Measurements from ENCODE around the gene ZNF215. TPM values are rescaled to one million over a fixed set of nuclear protein-coding genes. Genes with fewer than 3 reads are reported as not detected.

Gene ZNF215
- total and polyA plus RNA-seq, 2 of the 4 experiments (the other 2 are of a cell fraction), result 3.4 to 7.7 TPM

DNA sequence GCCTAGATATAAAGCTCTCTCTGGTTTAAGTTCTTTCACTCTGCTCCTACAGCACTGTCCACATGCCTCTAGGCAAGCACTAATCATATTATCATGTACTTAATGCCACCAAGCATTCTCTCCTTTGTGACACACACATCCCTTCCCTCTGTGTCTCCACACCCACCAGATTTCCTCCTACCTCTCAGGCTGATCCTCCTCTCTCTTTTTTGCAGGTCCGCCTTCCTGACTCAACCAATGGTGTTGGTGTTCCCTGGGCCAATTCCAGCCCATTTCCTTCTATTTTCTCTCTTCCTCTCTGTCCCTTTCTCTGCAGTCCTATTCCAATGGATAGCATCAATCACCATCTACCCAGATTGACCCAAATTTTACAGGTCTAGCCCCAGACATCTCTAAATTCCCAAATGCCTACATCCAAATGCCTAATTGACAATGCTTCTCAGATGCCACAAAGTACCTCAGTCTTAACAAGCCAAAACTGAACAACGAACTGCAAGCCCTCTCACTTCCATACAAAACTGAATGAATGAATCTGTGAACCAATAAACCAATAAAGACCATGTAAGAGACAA lies 504 bp upstream of the ZNF215 start:
- intact Hi-C loops (cut with micrococcal nuclease) (loop anchor here (2.0 kb wide), 1 partner anchor 95 kb away; the partner anchor contains the start of genes NLRP14 and ZNF214), in situ Hi-C loops (cut with MboI; ENCODE audit: low sequenced_read_pairs) (no loop called here), dilution Hi-C loops (cut with HindIII; ENCODE audit: low sequenced_read_pairs, unreplicated experiment) (no loop called here)
- DNase-seq (peak; percentile 16), ATAC-seq (ENCODE audit: low read depth) (0 out of 2 replicates have a peak, but pooled peaks have one; percentile 3)
- H3K27ac ChIP-seq (ENCODE audit: insufficient read depth, low read length), result no peak overlapping the region
- no peaks in the 10 kb centered on the region for H3K9me3 ChIP-seq (ENCODE audit: control insufficient read depth, insufficient read depth, low read length)
- no peak overlapping the region for H2BK120ac ChIP-seq (ENCODE audit: low read depth, low read length)
- ChIA-PET CTCF (no interaction called here), POLR2A (ENCODE audit: unreplicated experiment) (no interaction called here)
- H3K4me1 ChIP-seq (ENCODE audit: control insufficient read depth, insufficient read depth, low read length), result no peaks in the 10 kb centered on the region
- no peaks in the 10 kb centered on the region for H3K9me1 ChIP-seq (ENCODE audit: insufficient read depth, low read length)
- H4K8ac ChIP-seq (ENCODE audit: low read depth in 2 of 2, low read length in 2 of 2), result peak overlapping the region; percentile 44 to 83
- no peak overlapping the region for H3K56ac ChIP-seq (ENCODE audit: extremely low read depth, insufficient read depth, low read length)
- WGBS, 2 experiments (ENCODE audit: extremely low coverage in 2 of 2, insufficient read length in 1 of 2), result 100% methylated on average over 1 of the region's 2 CpGs; no CpG with 5 or more reads in 1 of the 2 experiments
- peak overlapping the region; percentile 2; the same call in 1 of the 2 replicates for H2BK20ac ChIP-seq (ENCODE audit: low read depth, low read length)
- H2BK5ac ChIP-seq (ENCODE audit: low read depth, low read length, poor library complexity, severe bottlenecking), result peak overlapping the region; percentile 17
- no TSS peak for BruUV-seq (replicated peaks)
- 0 out of 3 replicates have a peak overlapping the region, but pooled peaks have one; percentile 16 for H2BK15ac ChIP-seq (ENCODE audit: low read depth, low read length)
- H3K4me2 ChIP-seq (ENCODE audit: low read depth, low read length), result peak overlapping the region; percentile 62
- H4K5ac ChIP-seq (ENCODE audit: low read depth, low read length), result peak overlapping the region; percentile 47; the same call in 1 of the 2 replicates
- H3K18ac ChIP-seq (ENCODE audit: low read depth, low read length), result peak overlapping the region; percentile 19; the same call in 1 of the 2 replicates
- H2AK5ac ChIP-seq (ENCODE audit: low read depth, low read length), result no peak overlapping the region
- H3K9ac ChIP-seq (ENCODE audit: low read depth, low read length), result 0 out of 2 replicates have a peak overlapping the region, but pooled peaks have one; percentile 15
- H4K91ac ChIP-seq (ENCODE audit: insufficient read depth, low read depth, low read length), result peak overlapping the region; percentile 14; the same call in 1 of the 2 replicates
- H3K79me1 ChIP-seq (ENCODE audit: low read depth in 1 of 2, low read length in 2 of 2), result peaks cover 6% of the 10 kb centered on the region in 2 experiments
- H3K23ac ChIP-seq (ENCODE audit: low read depth, low read length), result no peak overlapping the region
- H2AK9ac ChIP-seq (replicated peaks; ENCODE audit: low read depth, low read length, poor library complexity), result no peak overlapping the region
- no peak overlapping the region for H3K14ac ChIP-seq (replicated peaks; ENCODE audit: low read depth, low read length)
- H3K36me3 ChIP-seq (ENCODE audit: control insufficient read depth, insufficient read depth, low read length), result no peaks in the 10 kb centered on the region
- H3K27me3 ChIP-seq (ENCODE audit: control insufficient read depth, insufficient read depth, low read length), result no peaks in the 10 kb centered on the region
- H2AFZ ChIP-seq (replicated peaks; ENCODE audit: low read length, poor library complexity), result peak overlapping the region; percentile 99
- H4K20me1 ChIP-seq (ENCODE audit: insufficient read depth, low read length), result no peaks in the 10 kb centered on the region
- TF ChIP-seq MXI1 (IDR thresholded peaks at IDR 0.05; ENCODE audit: borderline replicate concordance, low read depth, low read length) (no peak), FOS (IDR thresholded peaks at IDR 0.05; ENCODE audit: low read depth, low read length) (no peak), NFE2L2 (IDR thresholded peaks at IDR 0.05; ENCODE audit: low read depth, low read length) (no peak), MAFK (IDR thresholded peaks at IDR 0.05; ENCODE audit: low read depth, low read length) (no peak), BHLHE40 (IDR thresholded peaks at IDR 0.05; ENCODE audit: low read depth, low read length) (no peak), SMC3 (IDR thresholded peaks at IDR 0.05; ENCODE audit: low read depth, low read length) (no peak)
- peak overlapping the region; percentile 65; the same call in 1 of the 2 replicates for H3K4me3 ChIP-seq (ENCODE audit: insufficient read depth, low read depth, low read length)
- peak overlapping the region; percentile 2; the same call in 1 of the 2 replicates for H3K4ac ChIP-seq (ENCODE audit: low read depth, low read length)

Data from IMR-90 (cell line).